Endothelial cell (in vitro differentiated cells): ENCODE results near the gene ARHGAP33. TPM values are rescaled to one million over a fixed set of nuclear protein-coding genes. Genes with fewer than 3 reads are reported as not detected.
"Not testable (repeated sequence)": the region's sequence is repeated elsewhere in the genome, so short reads cannot be mapped to it uniquely, and the experiment has no call there.

Experiments used
- DNase-seq: peaks from one replicate; pipeline ENCODE4 v3.0.0; 2021; ENCODE audit warnings: low spot score
- H3K27ac Mint-ChIP-seq: one replicate; pipeline ENCODE4 v1.8.0; 2021; ENCODE audit warnings: mixed read lengths, inconsistent platforms; ENCODE audit not compliant: unreplicated experiment
- H3K27me3 Mint-ChIP-seq: one replicate; pipeline ENCODE4 v1.8.0; 2021; ENCODE audit warnings: mild to moderate bottlenecking, moderate library complexity, mixed read lengths, inconsistent platforms; ENCODE audit not compliant: unreplicated experiment
- H3K36me3 Mint-ChIP-seq: one replicate; pipeline ENCODE4 v1.8.0; 2021; ENCODE audit warnings: mild to moderate bottlenecking, low read depth, mixed read lengths, inconsistent platforms; ENCODE audit not compliant: unreplicated experiment
- H3K4me1 Mint-ChIP-seq: one replicate; pipeline ENCODE4 v1.8.0; 2021; ENCODE audit warnings: mild to moderate bottlenecking, mixed read lengths, inconsistent platforms; ENCODE audit not compliant: unreplicated experiment
- H3K4me3 Mint-ChIP-seq: one replicate; pipeline ENCODE4 v1.8.0; 2021; ENCODE audit warnings: mild to moderate bottlenecking, mixed read lengths, inconsistent platforms; ENCODE audit not compliant: unreplicated experiment
- H3K9me3 Mint-ChIP-seq: one replicate; pipeline ENCODE4 v1.8.0; 2021; ENCODE audit warnings: mixed read lengths, inconsistent platforms; ENCODE audit not compliant: unreplicated experiment
- CTCF ChIP-seq: fragments of 200-600 bp; sonication (generic); IDR thresholded peaks from one replicate; pipeline ENCODE4 v1.5.0; 2021; ENCODE audit warnings: antibody characterized with exemption; ENCODE audit not compliant: unreplicated experiment
- total RNA-seq: library from RNA; stranded (reverse); fragmentation: NEBNext Ultra II Directional; extraction: Animal tissue kit (Norgen Biotek cat#: 25700); gene quantifications from one replicate; pipeline ENCODE4 v1.2.1, GENCODE V29; 2021; ENCODE audit not compliant: unreplicated experiment

Gene ARHGAP33
- total RNA-seq, 1 donor from 2014 or later = 8.5 TPM

GRCh38 chr19:35767288-35768081 lies 7.9 kb upstream of the ARHGAP33 start:
- Mint-ChIP-seq H3K27me3 (peaks cover 5% of the 10 kb centered on the region), H3K27ac (no peak overlapping the region), H3K36me3 (peaks cover 5% of the 10 kb centered on the region), H3K4me1 (no peaks in the 10 kb centered on the region), H3K4me3 (no peak overlapping the region), H3K9me3 (no peaks in the 10 kb centered on the region)
- peak; percentile 46 for DNase-seq
- no peak for TF ChIP-seq CTCF

- H3K36me3 Mint-ChIP-seq = peaks cover 5% of the 10 kb centered on the region
Measured at GRCh38 chr19:35768082-35768421, 7.3 kb upstream of the ARHGAP33 start.

GRCh38 chr19:35772362-35772761 lies 3.0 kb upstream of the ARHGAP33 start:
- not testable (repeated sequence) for H3K9me3 Mint-ChIP-seq, H3K27ac Mint-ChIP-seq, DNase-seq, H3K4me3 Mint-ChIP-seq
- Mint-ChIP-seq H3K4me1 (peaks cover 13% of the 10 kb centered on the region), H3K27me3 (peaks cover 15% of the 10 kb centered on the region), H3K36me3 (peaks cover 10% of the 10 kb centered on the region)

More at GRCh38 chr19:35768082-35768421, 7.3 kb upstream of the ARHGAP33 start:
- H3K27ac Mint-ChIP-seq = no peak overlapping the region
- TF ChIP-seq CTCF = no peak
- H3K4me1 Mint-ChIP-seq = no peaks in the 10 kb centered on the region
- no peak for DNase-seq
- no peak overlapping the region for H3K4me3 Mint-ChIP-seq
- H3K27me3 Mint-ChIP-seq = peaks cover 5% of the 10 kb centered on the region
- no peaks in the 10 kb centered on the region for H3K9me3 Mint-ChIP-seq

GRCh38 chr19:35773020-35773806 lies 2.2 kb upstream of the ARHGAP33 start:
- Mint-ChIP-seq H3K27ac (no peak overlapping the region), H3K36me3 (peaks cover 10% of the 10 kb centered on the region), H3K9me3 (no peaks in the 10 kb centered on the region), H3K27me3 (peaks cover 15% of the 10 kb centered on the region), H3K4me1 (peaks cover 13% of the 10 kb centered on the region), H3K4me3 (no peak overlapping the region)
- no peak for TF ChIP-seq CTCF
- DNase-seq = no peak

- peaks cover 13% of the 10 kb centered on the region for H3K4me1 Mint-ChIP-seq
- H3K36me3 Mint-ChIP-seq = peaks cover 5% of the 10 kb centered on the region
- H3K27ac Mint-ChIP-seq = peak overlapping the region; percentile 7
- DNase-seq = no peak
- peak overlapping the region; percentile 88 for H3K4me3 Mint-ChIP-seq
- no peaks in the 10 kb centered on the region for H3K9me3 Mint-ChIP-seq
- H3K27me3 Mint-ChIP-seq = peaks cover 15% of the 10 kb centered on the region
- no peak for TF ChIP-seq CTCF
Measured at GRCh38 chr19:35774274-35775045, 904 bp upstream of the ARHGAP33 start.
